HG02852 (cell line): ENCODE results near the gene KCNIP1.

Experiments used
- ATAC-seq: cut with Tn5 transposase; IDR thresholded peaks from one replicate; pipeline ENCODE4 v1.9.1; 2021; ENCODE audit warnings: mild to moderate bottlenecking, moderate library complexity; ENCODE audit not compliant: unreplicated experiment

Gene KCNIP1

DNA sequence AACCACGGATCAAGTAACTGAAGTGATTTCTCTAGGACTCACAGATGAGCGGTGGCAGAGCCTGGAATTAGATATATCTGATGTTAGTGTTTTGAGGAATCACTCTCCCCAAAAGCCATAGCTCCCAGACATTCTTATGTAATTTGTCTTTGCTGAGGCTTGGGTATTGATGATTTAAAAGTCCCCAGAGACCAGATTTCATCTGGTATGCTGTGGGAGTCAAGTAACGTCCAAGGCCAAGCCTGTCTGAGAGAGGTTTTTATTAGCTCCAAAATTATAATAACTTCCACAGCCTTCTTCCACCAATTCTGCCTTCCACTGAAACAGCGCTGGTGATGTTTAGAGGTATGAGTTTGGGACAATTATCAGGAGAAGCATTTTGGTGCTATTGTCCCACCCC is 21.3 kb upstream of the KCNIP1 start:
- no peak for ATAC-seq

- ATAC-seq: no peak
Observed at GRCh38 chr5:170483701-170484458, 19.9 kb upstream of the KCNIP1 start.

DNA sequence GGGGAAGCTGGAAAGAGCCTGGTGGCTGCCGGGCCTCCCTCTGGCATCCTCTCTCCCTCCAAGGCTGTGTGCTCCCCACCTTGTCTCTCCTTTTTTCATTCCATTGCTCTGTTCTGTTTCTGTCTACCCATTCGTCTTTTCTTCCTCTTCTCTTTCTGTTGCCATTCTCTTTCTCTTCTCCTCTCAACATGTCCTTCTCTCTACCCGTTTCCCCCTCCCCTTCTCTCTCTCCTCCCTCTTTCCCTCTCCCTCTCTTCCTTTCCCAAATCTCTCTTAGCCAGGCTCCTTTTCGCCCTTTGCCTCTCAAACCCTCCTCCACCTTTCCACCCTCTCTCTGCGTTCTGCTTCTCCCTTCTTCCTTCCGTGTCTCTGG is 19.4 kb upstream of the KCNIP1 start:
- ATAC-seq: no peak

DNA sequence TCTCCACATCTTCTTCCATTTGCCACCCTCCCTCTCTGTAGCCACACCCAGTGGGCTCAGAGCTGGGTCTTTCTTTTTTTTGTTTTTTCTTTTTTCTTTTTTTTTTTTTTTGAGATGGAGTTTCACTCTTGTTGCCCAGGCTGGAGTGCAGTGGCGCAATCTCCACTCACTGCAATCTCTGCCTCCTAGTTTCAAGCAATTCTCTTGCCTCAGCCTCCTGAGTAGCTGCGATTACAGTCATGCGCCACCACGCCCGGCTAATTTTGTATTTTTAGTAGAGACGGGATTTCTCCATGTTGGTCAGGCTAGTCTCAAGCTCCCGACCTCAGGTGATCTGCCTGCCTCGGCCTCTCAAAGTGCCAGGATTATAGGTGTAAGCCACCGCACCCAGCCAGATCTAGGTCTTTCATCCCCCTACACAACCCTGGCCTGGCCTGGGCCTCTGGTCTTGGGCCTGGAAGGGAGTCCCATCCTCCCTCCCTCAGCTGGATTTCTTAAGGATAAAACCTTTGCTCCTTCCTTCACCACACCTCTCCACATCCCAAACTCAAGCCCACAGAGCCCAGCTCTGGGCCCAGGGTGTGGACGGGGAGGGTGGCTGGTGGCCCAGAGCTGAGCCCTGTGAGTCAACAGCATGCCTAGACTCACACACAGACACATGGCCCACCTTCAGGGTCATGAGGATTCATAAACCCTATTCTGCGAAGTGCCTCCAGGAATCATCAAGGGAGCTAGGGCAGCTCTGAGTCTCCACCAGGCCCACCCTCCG is 18.8 kb upstream of the KCNIP1 start:
- ATAC-seq: no peak

DNA sequence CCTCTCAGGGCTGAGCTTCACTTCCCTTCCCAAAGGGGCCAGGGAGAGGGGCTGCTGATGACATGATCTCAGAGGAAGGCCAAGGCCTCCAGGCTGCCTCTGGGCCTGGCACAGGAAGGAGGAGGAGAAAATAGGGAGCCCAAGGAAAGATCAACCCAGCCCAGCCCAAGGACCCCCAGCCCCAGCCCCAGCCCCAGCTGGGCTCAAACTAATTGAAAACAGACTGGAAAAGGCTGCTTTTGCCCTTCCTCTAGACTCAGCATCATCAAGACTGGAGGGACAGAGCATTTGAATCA is 18.3 kb upstream of the KCNIP1 start:
- ATAC-seq: no peak

- ATAC-seq: no peak
Observed at GRCh38 chr5:170486371-170486770, 17.4 kb upstream of the KCNIP1 start.

GRCh38 chr5:170488570-170488969 is 15.2 kb upstream of the KCNIP1 start:
- no peak for ATAC-seq

GRCh38 chr5:170489199-170489598 is 14.6 kb upstream of the KCNIP1 start:
- no peak for ATAC-seq

DNA sequence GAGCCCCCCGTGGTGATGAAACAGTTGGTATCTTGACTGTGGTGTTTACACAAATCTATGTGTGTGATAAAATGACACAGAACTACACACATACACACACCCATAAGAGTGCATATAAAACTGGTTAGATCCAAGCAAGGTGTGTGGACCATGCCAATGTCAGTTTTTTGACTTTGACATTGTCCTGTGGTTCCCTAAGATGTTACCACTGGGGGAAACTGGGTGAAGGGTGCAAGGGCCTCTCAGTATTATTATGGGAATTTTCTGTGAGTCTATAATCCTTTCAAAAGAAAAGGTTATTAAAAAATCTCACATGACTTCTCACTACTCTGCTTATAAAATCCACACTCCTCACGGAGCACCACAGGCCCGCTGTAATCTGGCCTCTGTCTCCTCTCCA is 13.4 kb upstream of the KCNIP1 start:
- no peak for ATAC-seq

GRCh38 chr5:170491479-170491878 is 12.3 kb upstream of the KCNIP1 start:
- ATAC-seq: no peak

DNA sequence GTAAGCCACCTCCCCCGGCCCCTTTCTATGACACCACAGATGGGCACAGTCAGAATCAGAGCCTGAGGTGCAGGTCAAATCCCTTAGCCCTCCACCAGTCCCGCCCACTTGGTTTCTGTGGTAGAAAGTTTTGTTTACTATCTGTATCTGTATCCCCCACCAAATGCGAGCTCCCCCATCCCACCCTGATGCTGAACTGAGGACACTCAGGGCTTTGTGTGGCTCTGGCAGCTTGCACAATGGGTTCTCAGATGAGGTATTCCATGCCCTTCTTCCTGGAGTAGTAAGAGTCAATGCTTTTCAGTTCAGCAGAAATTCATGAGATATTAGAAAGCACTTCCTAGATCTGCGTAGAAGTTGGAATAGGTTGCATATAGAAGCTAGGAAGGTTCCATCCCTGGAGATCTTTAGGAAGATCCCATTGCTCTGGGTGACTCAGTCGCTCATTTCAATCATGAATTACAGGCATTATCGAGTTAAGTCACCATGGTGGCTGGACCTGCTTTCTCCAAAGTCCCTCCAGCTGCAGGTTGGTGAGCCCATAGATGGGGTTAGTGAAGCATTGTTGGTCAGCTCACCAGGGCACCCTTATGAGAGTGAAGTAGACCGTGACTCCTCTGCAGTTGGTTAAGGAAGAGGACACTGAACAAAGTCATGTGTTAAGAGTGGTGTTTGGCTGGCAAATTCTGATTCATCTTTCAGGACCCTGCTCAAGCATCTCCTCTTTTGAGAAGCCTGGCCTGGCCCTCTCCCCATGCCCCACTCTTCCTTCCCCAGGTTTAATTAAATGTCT is 10.6 kb upstream of the KCNIP1 start:
- ATAC-seq: no peak

GRCh38 chr5:170494041-170494440 is 9.8 kb upstream of the KCNIP1 start:
- no peak for ATAC-seq

GRCh38 chr5:170495825-170496661 is 7.8 kb upstream of the KCNIP1 start:
- ATAC-seq: no peak

DNA sequence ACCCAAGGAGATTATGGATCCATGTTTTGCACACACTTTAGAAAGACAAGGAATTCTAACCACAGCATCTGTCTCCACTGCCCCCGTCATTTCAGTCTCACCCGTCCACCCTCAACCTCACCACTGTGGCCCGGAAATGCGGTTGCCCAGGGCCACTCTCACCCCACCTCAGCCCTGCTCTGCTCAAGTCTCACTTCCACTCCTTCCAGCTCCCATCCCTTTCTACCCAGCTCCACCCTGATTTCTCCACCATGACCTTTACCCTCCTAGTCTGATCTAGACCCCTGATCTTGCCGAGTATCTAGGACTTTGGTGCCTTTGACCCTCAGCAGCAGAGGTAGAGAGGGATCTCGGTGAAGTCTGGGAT is 7.2 kb upstream of the KCNIP1 start:
- ATAC-seq: no peak

DNA sequence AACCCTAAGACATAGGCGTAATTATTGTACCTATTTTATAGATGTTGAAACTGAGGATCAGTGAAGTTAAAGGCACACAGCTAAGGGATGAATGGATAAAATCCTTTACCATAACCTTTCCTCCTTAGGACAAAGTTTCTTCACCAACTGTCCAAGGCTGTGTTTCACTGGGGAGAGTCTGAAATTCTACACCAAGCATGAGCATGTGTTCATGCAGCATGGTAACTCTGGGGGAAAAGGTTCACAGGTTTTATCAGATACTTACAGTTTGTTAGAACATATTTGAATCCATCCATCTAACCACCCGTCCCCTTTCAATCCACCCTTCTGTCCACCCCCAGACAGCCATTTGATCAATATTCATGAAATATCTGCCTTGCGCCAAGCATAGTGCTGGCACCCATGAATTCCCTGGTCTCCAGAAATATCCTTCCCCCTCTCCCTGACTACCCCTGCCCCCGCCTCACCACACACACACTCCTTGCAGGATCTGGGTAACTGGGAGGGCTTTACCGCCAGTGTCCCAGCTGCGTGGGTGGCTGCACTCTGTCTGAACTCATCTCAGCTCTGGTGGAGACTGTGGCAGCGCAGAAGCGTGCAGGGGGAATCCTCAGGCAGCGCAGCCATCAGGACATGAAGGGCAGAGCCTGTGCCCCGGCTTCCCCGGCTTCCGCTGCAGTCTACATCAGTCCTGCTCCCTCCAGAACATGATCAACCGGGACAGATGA is 6.3 kb upstream of the KCNIP1 start:
- no peak for ATAC-seq

- no peak for ATAC-seq
Observed at GRCh38 chr5:170498811-170499351, 4.9 kb upstream of the KCNIP1 start.

GRCh38 chr5:170499621-170500020 is 4.2 kb upstream of the KCNIP1 start:
- ATAC-seq: no peak

DNA sequence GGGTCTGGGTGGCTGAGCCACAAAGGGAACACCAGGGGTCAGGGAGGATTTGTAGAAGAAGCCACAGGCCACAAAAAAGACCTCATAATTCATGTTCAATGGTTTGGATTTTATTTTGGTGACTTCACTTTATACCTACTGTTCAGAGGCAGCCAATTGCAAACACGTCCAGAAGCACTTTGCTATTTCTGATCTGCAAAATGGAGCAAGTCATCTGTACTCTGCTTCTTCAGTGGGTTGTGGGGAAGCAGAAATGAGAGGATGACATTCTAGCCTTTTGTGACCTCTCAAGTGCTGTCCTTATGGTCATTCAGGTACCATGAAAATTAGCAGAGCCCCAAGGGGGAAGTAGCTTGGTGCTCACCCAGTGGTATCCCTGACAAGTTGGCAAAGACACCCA is 2.5 kb upstream of the KCNIP1 start:
- ATAC-seq: no peak

DNA sequence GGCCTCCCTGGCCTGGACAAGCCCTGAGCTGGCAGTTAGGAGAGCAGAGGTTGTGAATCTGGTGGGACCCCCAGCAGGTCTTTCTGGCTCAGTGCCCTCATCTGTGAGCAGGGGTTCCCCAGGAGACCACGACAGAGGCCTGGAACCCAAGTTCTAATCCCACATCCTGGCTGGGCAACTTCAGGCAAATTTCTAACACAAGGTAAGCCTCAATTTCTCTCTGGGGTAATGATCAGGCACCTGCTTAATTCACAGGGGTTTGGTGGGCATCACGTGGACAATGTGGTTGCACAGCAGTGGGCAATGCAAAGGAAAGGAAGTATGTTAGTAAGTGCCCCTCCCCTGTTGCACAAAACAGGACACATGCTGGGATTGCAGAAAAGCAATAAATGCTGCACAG is 1.9 kb upstream of the KCNIP1 start:
- no peak for ATAC-seq

DNA sequence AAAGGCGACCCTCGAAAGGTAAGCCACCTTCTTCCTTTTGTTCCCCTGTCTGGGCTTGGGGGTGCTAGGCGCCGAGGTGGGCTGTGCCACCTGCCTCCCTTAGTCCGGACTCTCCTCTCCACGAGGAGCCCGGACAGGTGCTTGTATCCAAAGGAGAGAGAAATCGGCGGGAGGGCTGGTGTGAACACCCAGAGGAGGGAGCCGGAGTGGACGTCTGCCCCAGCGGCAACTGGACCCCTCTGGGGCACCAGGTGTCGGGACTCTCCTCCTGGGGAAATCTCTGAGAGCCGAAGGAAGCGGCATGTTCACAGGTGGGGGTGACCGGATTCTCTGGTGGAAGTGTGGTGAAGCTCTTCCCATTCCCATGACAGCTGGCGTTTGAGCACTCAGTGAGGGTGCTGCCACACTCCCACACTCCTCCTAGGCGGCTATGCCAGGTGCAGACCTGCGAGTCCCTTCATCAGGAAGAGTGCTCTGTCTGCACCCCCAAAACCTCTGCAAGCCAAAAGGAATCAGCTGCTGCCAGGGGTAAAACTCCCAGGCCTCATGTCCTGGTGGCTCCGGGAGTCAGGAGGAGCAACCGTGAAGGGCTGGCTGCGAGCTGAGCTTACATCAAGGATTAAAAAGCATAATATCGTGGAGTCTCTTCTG is 921 bp downstream of the KCNIP1 start:
- ATAC-seq: no peak
